IMR-90 (cell line): ENCODE measurements around the gene SLC35F1. TPM values are rescaled to one million over a fixed set of nuclear protein-coding genes. Genes with fewer than 3 reads are reported as not detected.
"Not testable (repeated sequence)": the region's sequence is repeated elsewhere in the genome, so short reads cannot be mapped to it uniquely, and the experiment has no call there.

Experiments used
- ATAC-seq: fragments of 200-7000 bp; cut with Tn5 transposase; 2 replicates; pipeline ENCODE4 v1.9.1; 2020; ENCODE audit warnings: low read depth, mild to moderate bottlenecking, moderate library complexity
- BruUV-seq: library from RNA; stranded (reverse); fragments of 400-500 nt; replicated peaks from 2 replicates; lab custom pipeline; 2021; lab: Mats Ljungman, UMichigan
- CTCF ChIA-PET: fragments of 300-600 bp; formaldehyde crosslinking; extraction: SDS; loops from one replicate; lab custom pipeline; 2021; ENCODE audit warnings: antibody characterized with exemption; lab: Yijun Ruan, JAX
- POLR2A ChIA-PET: fragments of 300-600 bp; sonication (Branson Sonifier 250); formaldehyde crosslinking; loops from one replicate; lab custom pipeline; 2022; ENCODE audit warnings: antibody characterized with exemption; ENCODE audit not compliant: unreplicated experiment; lab: Charles Lee
- DNase-seq: peaks from one replicate; pipeline ENCODE4 v3.0.0; 2013
- H2AFZ ChIP-seq: replicated peaks from 2 replicates; pipeline ENCODE3; 2013; ENCODE audit warnings: low read length, mild to moderate bottlenecking; ENCODE audit not compliant: poor library complexity
- H2AK5ac ChIP-seq: 2 replicates; pipeline ENCODE4 v1.6.1; 2013; ENCODE audit warnings: low read depth, low read length, inconsistent platforms
- H2AK9ac ChIP-seq: replicated peaks from 2 replicates; pipeline ENCODE3; 2013; ENCODE audit warnings: mild to moderate bottlenecking, low read depth, low read length, moderate library complexity; ENCODE audit not compliant: poor library complexity
- H2BK120ac ChIP-seq: 2 replicates; pipeline ENCODE4 v1.6.1; 2013; ENCODE audit warnings: low read depth, low read length, inconsistent platforms
- H2BK15ac ChIP-seq: 3 replicates; pipeline ENCODE4 v1.6.1; 2013; ENCODE audit warnings: low read depth, low read length, inconsistent platforms
- H2BK20ac ChIP-seq: 2 replicates; pipeline ENCODE4 v1.6.1; 2013; ENCODE audit warnings: low read depth, mild to moderate bottlenecking, inconsistent platforms, low read length, moderate library complexity
- H2BK5ac ChIP-seq: 2 replicates; pipeline ENCODE4 v1.6.1; 2013; ENCODE audit warnings: mild to moderate bottlenecking, low read depth, low read length, inconsistent platforms; ENCODE audit not compliant: poor library complexity, severe bottlenecking
- H3K14ac ChIP-seq: replicated peaks from 2 replicates; pipeline ENCODE4 v1.6.1; 2013; ENCODE audit warnings: low read depth, low read length, inconsistent platforms
- H3K18ac ChIP-seq: 2 replicates; pipeline ENCODE4 v1.6.1; 2013; ENCODE audit warnings: low read depth, low read length, control low read depth
- H3K23ac ChIP-seq: 2 replicates; pipeline ENCODE4 v1.6.1; 2013; ENCODE audit warnings: low read depth, low read length, inconsistent platforms
- H3K27ac ChIP-seq: 2 replicates; pipeline ENCODE4 v1.5.1; 2013; ENCODE audit warnings: mild to moderate bottlenecking, control low read depth, low read length; ENCODE audit not compliant: insufficient read depth
- H3K27me3 ChIP-seq: 2 replicates; pipeline ENCODE4 v1.6.1; 2013; ENCODE audit warnings: low read length; ENCODE audit not compliant: control insufficient read depth, insufficient read depth
- H3K36me3 ChIP-seq: 2 replicates; pipeline ENCODE4 v1.6.1; 2013; ENCODE audit warnings: low read length, mixed read lengths; ENCODE audit not compliant: control insufficient read depth, insufficient read depth
- H3K4ac ChIP-seq: 2 replicates; pipeline ENCODE4 v1.6.1; 2013; ENCODE audit warnings: low read depth, low read length, inconsistent platforms
- H3K4me1 ChIP-seq: 2 replicates; pipeline ENCODE4 v1.6.1; 2013; ENCODE audit warnings: low read length, mixed read lengths; ENCODE audit not compliant: control insufficient read depth, insufficient read depth
- H3K4me2 ChIP-seq: 2 replicates; pipeline ENCODE4 v1.6.1; 2013; ENCODE audit warnings: low read depth, mild to moderate bottlenecking, control low read depth, low read length, moderate library complexity
- H3K4me3 ChIP-seq: 2 replicates; pipeline ENCODE4 v1.5.1; 2013; ENCODE audit warnings: low read depth, mild to moderate bottlenecking, control low read depth, low read length, moderate library complexity; ENCODE audit not compliant: insufficient read depth
- H3K56ac ChIP-seq: 2 replicates; pipeline ENCODE4 v1.6.1; 2013; ENCODE audit warnings: low read length, inconsistent platforms; ENCODE audit not compliant: insufficient read depth; ENCODE audit errors: extremely low read depth
- H3K79me1 ChIP-seq, 2 experiments: 2 replicates each; pipeline ENCODE4 v1.6.1; 2013; ENCODE audit warnings: low read length in 2 of 2, inconsistent platforms in 1 of 2, low read depth in 1 of 2
- H3K9ac ChIP-seq: 2 replicates; pipeline ENCODE4 v1.6.1; 2013; ENCODE audit warnings: low read depth, low read length, control low read depth
- H3K9me1 ChIP-seq: 2 replicates; pipeline ENCODE4 v1.6.1; 2013; ENCODE audit warnings: low read length, inconsistent platforms; ENCODE audit not compliant: insufficient read depth
- H3K9me3 ChIP-seq: 2 replicates; pipeline ENCODE4 v1.6.1; 2013; ENCODE audit warnings: low read length; ENCODE audit not compliant: control insufficient read depth, insufficient read depth
- H4K20me1 ChIP-seq: 2 replicates; pipeline ENCODE4 v1.6.1; 2013; ENCODE audit warnings: low read length, inconsistent platforms; ENCODE audit not compliant: insufficient read depth
- H4K5ac ChIP-seq: 2 replicates; pipeline ENCODE4 v1.6.1; 2013; ENCODE audit warnings: mild to moderate bottlenecking, low read depth, low read length, control low read depth
- H4K8ac ChIP-seq, 2 experiments: 2 replicates each; pipeline ENCODE4 v1.6.1; 2013; ENCODE audit warnings: low read depth in 2 of 2, low read length in 2 of 2, control low read depth in 1 of 2, inconsistent platforms in 1 of 2
- H4K91ac ChIP-seq: 2 replicates; pipeline ENCODE4 v1.6.1; 2013; ENCODE audit warnings: low read depth, low read length, inconsistent platforms; ENCODE audit not compliant: insufficient read depth
- WGBS, 2 experiments: methylation state at CpG; one replicate each; pipeline versions ENCODE4 v1.1.5 to v1.1.7; 2013; ENCODE audit warnings: missing lambda C conversion rate in 2 of 2; ENCODE audit not compliant: insufficient read length in 1 of 2; ENCODE audit errors: extremely low coverage in 2 of 2; 5-methylcytosine and 5-hydroxymethylcytosine counted together
- dilution Hi-C: fragments of 300-500 bp; cut with HindIII; formaldehyde crosslinking; loops from one replicate; pipeline ENCODE4 v1.14.3; 2018; ENCODE audit warnings: low sequenced_read_pairs; ENCODE audit not compliant: unreplicated experiment
- in situ Hi-C: fragments of 300-500 bp; cut with MboI; formaldehyde crosslinking; loops from 3 replicates; pipeline ENCODE4 v1.14.3; 2019; ENCODE audit warnings: low sequenced_read_pairs, inconsistent platforms, mixed read lengths
- intact Hi-C: fragments of 100-400 bp; cut with micrococcal nuclease; formaldehyde crosslinking; loops from 2 replicates; pipeline ENCODE4 v1.10.0; 2022
- polyA plus RNA-seq, 3 experiments: library from polyadenylated mRNA; depleted of rRNA; stranded (reverse); fragments of >200 nt; gene quantifications; 2 replicates each; pipeline ENCODE4 v1.2.3, GENCODE V29; 2012; ENCODE audit warnings: low replicate concordance in 1 of 3
- total RNA-seq: library from RNA; depleted of rRNA; stranded (reverse); fragments of >200 nt; gene quantifications from 2 replicates; pipeline ENCODE4 v1.2.3, GENCODE V29; 2012

The SLC35F1 gene
- total and polyA plus RNA-seq, 2 of the 4 experiments (the other 2 are of a cell fraction): not detected

DNA sequence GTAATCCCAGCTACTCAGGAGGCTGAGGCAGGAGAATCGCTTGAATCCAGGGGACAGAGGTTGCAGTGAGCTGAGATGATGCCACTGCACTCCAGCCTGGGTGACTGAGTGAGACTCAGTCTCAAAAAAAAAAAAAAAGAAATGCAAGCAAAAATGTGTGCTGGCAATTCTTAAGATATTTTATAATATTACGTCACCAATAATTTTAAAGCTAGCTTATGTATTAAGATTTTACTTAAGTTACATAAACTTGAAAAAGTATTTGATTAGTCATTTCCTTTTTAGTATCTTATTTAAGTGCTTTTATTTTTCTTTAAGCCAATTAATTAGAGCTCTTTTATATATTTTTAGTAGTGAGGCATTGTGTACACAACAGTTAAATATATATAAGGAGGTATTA lies 48.5 kb upstream of the SLC35F1 start:
- H3K4ac ChIP-seq, DNase-seq, H3K79me1 ChIP-seq, H4K20me1 ChIP-seq, H3K4me3 ChIP-seq, H3K4me1 ChIP-seq, H2BK120ac ChIP-seq, H2BK5ac ChIP-seq, H2BK15ac ChIP-seq, H2AK5ac ChIP-seq, H3K36me3 ChIP-seq, H3K9ac ChIP-seq, H3K18ac ChIP-seq, H3K9me3 ChIP-seq, in situ Hi-C loops, H3K14ac ChIP-seq, POLR2A ChIA-PET, H2BK20ac ChIP-seq, H3K4me2 ChIP-seq, H2AFZ ChIP-seq, BruUV-seq, H3K23ac ChIP-seq, H4K91ac ChIP-seq, dilution Hi-C loops, intact Hi-C loops, H3K27ac ChIP-seq, H4K8ac ChIP-seq, H3K27me3 ChIP-seq, ATAC-seq, H2AK9ac ChIP-seq, H3K56ac ChIP-seq, H3K9me1 ChIP-seq, H4K5ac ChIP-seq: not testable (repeated sequence)
- CTCF ChIA-PET: interaction anchor here (0.7 kb wide), 2 partner anchors 8 to 238 kb away, joined by 3 to 5 read pairs; no protein-coding TSS in a partner anchor
- WGBS, 2 experiments: no CpG with 5 or more reads among the region's 2 CpGs
